Chondrocyte (in vitro differentiated cells): ENCODE results near the gene DUSP22. TPM values are rescaled to one million over a fixed set of nuclear protein-coding genes. Genes with fewer than 3 reads are reported as not detected.

Experiments used
- DNase-seq: peaks from one replicate; pipeline ENCODE4 v3.0.0; 2021; ENCODE audit warnings: mixed read lengths, low spot score
- H3K27ac Mint-ChIP-seq: one replicate; pipeline ENCODE4 v1.8.0; 2021; ENCODE audit warnings: mild to moderate bottlenecking, moderate library complexity, mixed read lengths; ENCODE audit not compliant: unreplicated experiment
- H3K27me3 Mint-ChIP-seq: 2 replicates; pipeline ENCODE4 v1.8.0; 2021; ENCODE audit warnings: low read depth, mixed read lengths
- H3K36me3 Mint-ChIP-seq: 2 replicates; pipeline ENCODE4 v1.8.0; 2021; ENCODE audit warnings: low read depth, mixed read lengths
- H3K4me1 Mint-ChIP-seq: 2 replicates; pipeline ENCODE4 v1.8.0; 2021; ENCODE audit warnings: low read depth, mild to moderate bottlenecking, mixed read lengths
- H3K4me3 Mint-ChIP-seq: one replicate; pipeline ENCODE4 v1.8.0; 2021; ENCODE audit warnings: mild to moderate bottlenecking, moderate library complexity, mixed read lengths; ENCODE audit not compliant: unreplicated experiment
- H3K9me3 Mint-ChIP-seq: 2 replicates; pipeline ENCODE4 v1.8.0; 2021; ENCODE audit warnings: low read depth, mixed read lengths
- total RNA-seq: library from RNA; stranded (reverse); gene quantifications from 3 replicates; pipeline ENCODE4 v1.2.1, GENCODE V29; 2021
- TF ChIP-seq, protein P1 (sequence below): fragments of 200-600 bp; sonication (generic); IDR thresholded peaks from 2 replicates; pipeline ENCODE4 v1.5.0; 2021; ENCODE audit warnings: antibody characterized with exemption, mild to moderate bottlenecking, moderate library complexity

Gene DUSP22
- total RNA-seq, 1 donor from 2014 or later: 34.2 TPM

DNA sequence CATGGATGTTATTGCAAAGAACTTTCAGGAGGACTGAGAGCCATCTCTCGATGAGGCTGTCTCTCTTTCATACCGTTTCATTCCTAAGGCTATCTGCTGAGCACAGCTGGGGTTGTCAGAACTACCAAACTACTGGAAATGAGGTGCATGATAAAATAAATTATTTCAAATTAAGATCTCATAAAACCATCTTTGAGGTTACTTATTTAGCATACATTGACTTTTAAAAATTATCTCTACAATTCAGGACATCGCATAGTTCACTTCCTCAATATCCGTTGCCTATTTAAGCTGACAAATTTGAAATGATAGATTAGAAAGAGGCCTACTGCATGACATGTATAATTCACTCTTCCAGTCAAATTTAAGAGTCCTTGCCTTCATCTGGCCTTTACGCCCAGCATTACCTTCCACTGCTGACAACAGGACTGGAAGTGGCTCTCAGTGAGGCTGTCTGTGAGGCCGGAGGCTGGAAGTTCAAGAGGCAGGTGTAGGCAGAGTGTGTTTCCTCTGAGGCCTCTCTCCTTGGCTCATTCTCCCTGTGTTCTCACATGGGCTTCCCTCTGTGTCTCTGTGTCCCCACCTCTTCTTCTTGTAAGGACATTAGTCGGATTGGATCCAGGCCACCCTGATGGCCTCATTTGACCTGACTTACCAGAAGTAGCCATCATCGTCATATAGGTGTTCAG is 12.8 kb upstream of the DUSP22 start:
- Mint-ChIP-seq H3K27me3 (peaks cover 19% of the 10 kb centered on the region), H3K27ac (no peak overlapping the region), H3K9me3 (peaks cover 7% of the 10 kb centered on the region), H3K4me3 (no peak overlapping the region), H3K36me3 (no peaks in the 10 kb centered on the region), H3K4me1 (no peaks in the 10 kb centered on the region)
- no peak for DNase-seq
- TF ChIP-seq, protein P1, sequence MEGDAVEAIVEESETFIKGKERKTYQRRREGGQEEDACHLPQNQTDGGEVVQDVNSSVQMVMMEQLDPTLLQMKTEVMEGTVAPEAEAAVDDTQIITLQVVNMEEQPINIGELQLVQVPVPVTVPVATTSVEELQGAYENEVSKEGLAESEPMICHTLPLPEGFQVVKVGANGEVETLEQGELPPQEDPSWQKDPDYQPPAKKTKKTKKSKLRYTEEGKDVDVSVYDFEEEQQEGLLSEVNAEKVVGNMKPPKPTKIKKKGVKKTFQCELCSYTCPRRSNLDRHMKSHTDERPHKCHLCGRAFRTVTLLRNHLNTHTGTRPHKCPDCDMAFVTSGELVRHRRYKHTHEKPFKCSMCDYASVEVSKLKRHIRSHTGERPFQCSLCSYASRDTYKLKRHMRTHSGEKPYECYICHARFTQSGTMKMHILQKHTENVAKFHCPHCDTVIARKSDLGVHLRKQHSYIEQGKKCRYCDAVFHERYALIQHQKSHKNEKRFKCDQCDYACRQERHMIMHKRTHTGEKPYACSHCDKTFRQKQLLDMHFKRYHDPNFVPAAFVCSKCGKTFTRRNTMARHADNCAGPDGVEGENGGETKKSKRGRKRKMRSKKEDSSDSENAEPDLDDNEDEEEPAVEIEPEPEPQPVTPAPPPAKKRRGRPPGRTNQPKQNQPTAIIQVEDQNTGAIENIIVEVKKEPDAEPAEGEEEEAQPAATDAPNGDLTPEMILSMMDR: no peak

DNA sequence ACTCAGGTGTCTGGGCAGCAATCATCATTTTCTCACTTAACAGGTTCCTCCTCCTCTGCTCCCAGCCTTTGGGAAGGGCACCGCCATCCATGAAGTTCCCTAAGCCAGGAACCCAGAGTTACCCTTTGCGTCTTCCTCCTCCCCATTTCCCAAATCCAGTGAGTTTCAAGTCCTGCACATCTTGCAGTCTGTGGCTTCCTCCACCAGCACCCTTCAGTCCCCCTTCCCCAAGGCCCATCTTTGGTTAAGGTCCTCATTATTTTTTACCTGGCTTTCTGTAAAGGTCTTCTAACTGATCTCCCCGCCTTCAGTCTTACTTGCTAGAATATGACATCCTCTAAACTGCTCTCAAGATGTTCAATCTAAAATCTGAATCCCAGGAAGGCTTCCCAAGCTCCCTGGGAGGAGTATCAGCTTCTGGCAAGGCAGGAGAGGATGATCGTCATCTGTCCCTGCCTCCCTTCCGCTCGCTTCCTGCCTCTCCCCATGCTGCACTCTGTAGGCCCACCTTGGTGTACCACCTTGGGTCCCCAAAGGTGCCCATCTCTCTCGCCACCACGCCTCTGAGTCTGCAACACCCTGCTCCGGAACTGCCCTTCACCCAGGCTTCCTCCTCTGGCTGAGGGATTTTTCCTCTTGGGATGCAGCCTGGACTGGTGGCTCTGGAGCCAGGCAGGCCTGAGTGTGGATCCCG is 11.4 kb upstream of the DUSP22 start:
- DNase-seq: no peak
- peaks cover 16% of the 10 kb centered on the region for H3K27me3 Mint-ChIP-seq
- no peak overlapping the region for H3K27ac Mint-ChIP-seq

DNA sequence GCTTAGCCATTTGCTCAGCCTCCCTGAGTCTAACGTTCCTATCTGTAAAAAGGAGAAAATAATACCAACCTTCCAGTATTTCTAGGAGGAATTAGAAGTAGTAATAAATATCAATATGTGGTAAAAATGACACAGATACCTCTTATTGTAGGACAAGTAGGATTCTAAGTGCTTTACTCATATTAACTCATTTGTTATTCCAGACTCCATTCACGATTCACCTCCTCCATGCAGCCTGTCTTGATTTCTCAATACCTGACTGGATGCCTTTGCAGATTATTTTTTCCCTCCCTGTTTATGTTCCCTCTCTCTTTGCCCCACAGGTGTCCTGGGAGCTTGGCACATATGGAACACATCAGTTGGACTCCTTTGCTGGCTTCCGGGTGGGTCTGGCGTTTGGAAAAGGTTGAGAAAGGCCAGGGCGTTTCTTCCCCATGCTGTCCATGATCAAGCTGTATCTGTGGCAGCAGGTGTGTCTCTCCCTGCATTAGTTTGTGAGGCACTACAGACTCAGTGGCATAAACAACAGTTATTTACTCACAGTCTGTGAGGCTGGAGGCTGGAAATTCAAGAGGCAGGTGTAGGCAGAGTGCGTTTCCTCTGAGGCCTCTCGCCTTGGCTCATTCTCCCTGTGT is 10.7 kb upstream of the DUSP22 start:
- H3K4me3 Mint-ChIP-seq: no peak overlapping the region
- H3K27me3 Mint-ChIP-seq: peaks cover 16% of the 10 kb centered on the region
- H3K9me3 Mint-ChIP-seq: peaks cover 7% of the 10 kb centered on the region
- no peaks in the 10 kb centered on the region for H3K4me1 Mint-ChIP-seq
- TF ChIP-seq, protein P1: no peak
- DNase-seq: no peak
- H3K27ac Mint-ChIP-seq: no peak overlapping the region
- no peaks in the 10 kb centered on the region for H3K36me3 Mint-ChIP-seq

More for the DNA sequence above, 11.4 kb upstream of the DUSP22 start:
- Mint-ChIP-seq H3K36me3 (no peaks in the 10 kb centered on the region), H3K4me1 (no peaks in the 10 kb centered on the region), H3K9me3 (peaks cover 7% of the 10 kb centered on the region), H3K4me3 (no peak overlapping the region)
- TF ChIP-seq, protein P1: no peak

DNA sequence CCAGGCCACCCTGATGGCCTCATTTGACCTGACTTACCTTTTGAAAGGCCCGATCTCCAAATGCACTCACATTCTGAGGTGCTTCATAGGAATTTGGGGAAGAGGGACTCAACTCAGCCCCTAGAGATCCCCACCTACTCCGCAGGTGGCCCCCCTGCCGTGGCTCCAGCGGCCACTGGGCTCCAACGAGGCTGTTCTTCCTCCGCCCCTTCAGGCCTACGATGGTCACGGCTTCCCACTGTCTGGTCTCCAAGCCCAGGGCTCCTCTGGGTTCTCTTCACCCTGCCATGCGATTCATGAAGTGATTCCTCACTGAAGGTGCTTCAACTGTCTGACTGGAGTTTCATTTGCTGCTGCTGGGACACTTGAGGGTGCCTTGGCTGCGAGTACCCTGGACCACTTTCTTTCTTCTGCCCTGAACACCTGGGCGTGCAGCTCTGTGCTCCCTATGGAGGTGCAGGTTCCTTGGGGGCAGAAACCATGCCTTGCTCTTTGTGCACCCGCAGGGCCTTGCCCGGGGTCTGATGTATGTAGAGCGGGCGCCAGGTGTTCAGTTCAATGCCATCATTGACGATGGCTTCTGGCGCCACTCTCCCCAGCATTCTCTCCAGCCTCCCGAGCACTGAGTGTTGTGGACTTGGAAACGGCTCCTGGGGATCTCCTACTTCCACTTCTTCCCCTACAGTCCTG is 10.0 kb upstream of the DUSP22 start:
- no peak for DNase-seq
- no peaks in the 10 kb centered on the region for H3K4me1 Mint-ChIP-seq
- peaks cover 18% of the 10 kb centered on the region for H3K27me3 Mint-ChIP-seq
- H3K36me3 Mint-ChIP-seq: no peaks in the 10 kb centered on the region
- peaks cover 9% of the 10 kb centered on the region for H3K9me3 Mint-ChIP-seq
- TF ChIP-seq, protein P1: no peak
- H3K27ac Mint-ChIP-seq: no peak overlapping the region
- no peak overlapping the region for H3K4me3 Mint-ChIP-seq

DNA sequence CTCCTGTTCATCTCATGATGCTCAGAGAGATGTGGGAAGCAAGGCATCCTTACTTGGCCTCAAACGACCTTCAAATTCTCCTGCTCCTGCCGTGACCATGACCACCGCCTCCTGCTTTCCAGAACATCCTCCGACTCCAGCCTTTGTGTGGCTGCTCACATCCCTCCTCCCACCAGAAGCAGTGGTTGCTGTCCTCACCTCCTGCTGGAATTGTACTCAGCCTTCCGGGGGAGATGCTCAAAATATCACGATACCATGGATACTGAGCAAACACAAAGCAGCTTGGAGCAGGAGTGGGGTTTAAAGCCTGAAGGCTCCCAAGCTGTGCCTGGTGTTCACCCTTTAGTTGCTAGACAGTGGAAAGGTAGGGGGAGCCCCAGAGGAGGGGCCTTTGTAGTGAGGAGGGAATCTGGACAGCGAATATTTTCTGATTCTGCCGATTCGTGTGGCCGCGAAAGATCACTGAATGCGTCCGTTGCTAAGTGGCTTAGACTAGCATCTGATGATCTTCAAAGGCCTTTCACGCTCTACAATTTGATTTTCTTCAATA is 9.3 kb upstream of the DUSP22 start:
- Mint-ChIP-seq H3K27me3 (peaks cover 19% of the 10 kb centered on the region), H3K4me3 (no peak overlapping the region), H3K4me1 (no peaks in the 10 kb centered on the region), H3K36me3 (no peaks in the 10 kb centered on the region), H3K27ac (no peak overlapping the region), H3K9me3 (peaks cover 9% of the 10 kb centered on the region)
- TF ChIP-seq, protein P1: no peak
- DNase-seq: no peak
